Prostate gland (tissue), 2 donors: ENCODE results near the gene PANK2.

Experiments used
- CTCF ChIP-seq, 4 experiments: fragments of 200-600 bp in 2 of 4; fragments of 450-650 bp in 2 of 4; sonication (generic) in 2 of 4; IDR thresholded peaks; 1 replicate in 3 of 4; 2 replicates in 1 of 4; pipeline ENCODE4 v1.5.1; 2016 to 2019; ENCODE audit warnings: antibody characterized with exemption in 4 of 4, mild to moderate bottlenecking in 2 of 4, moderate library complexity in 2 of 4
- POLR2A ChIP-seq: fragments of 450-650 bp; IDR thresholded peaks from one replicate; pipeline ENCODE4 v1.6.1; 2016; ENCODE audit warnings: antibody characterized with exemption, mild to moderate bottlenecking
- POLR2AphosphoS5 ChIP-seq: sonication (generic); formaldehyde crosslinking; IDR thresholded peaks from one replicate; pipeline ENCODE4 v1.6.1; 2017; ENCODE audit warnings: antibody characterized with exemption

- TF ChIP-seq POLR2AphosphoS5: no peak
- TF ChIP-seq CTCF (IDR thresholded peaks at IDR 0.05): no peak
- TF ChIP-seq POLR2A: no peak
These were observed 14.9 kb upstream of the PANK2 start for GRCh38 chr20:3874194-3874844.
